Measurements from ENCODE around the gene DBET. TPM values are rescaled to one million over a fixed set of nuclear protein-coding genes. Genes with fewer than 3 reads are reported as not detected.
"Not testable (repeated sequence)": the region's sequence is repeated elsewhere in the genome, so short reads cannot be mapped to it uniquely, and the experiment has no call there.

Gene DBET
- total and polyA plus RNA-seq, 2 of the 13 experiments (the other 11 are each of a cell fraction or from before 2014, with no cell fraction given): not detected

GRCh38 chr4:190019023-190019858, 45.1 kb upstream of the DBET start:
- Histone ChIP-seq H3K4me3 (replicated peaks in 1 of 3; ENCODE audit: insufficient read depth in 1 of 3, low read depth in 2 of 3, low read length in 3 of 3) (no peak overlapping the region), H3K4me1 (ENCODE audit: insufficient read depth, low read length) (no peaks in the 10 kb centered on the region), H3K36me3 (replicated peaks in 1 of 2; ENCODE audit: control insufficient read depth in 1 of 2, insufficient read depth in 2 of 2, low read length in 2 of 2) (no peaks in the 10 kb centered on the region), H3K27me3 (ENCODE audit: control insufficient read depth in 1 of 2, insufficient read depth in 2 of 2, low read length in 2 of 2) (peaks cover 4 to 26% of the 10 kb centered on the region in 2 experiments; a peak in 3 of 5 replicates), H3K4me2 (ENCODE audit: low read depth, low read length) (no peak overlapping the region), H3K9me3 (ENCODE audit: low read length) (no peaks in the 10 kb centered on the region), H3K27ac (ENCODE audit: extremely low read length, insufficient read depth, low read length) (no peak overlapping the region), H3K79me2 (ENCODE audit: insufficient read depth, low read length) (no peaks in the 10 kb centered on the region), H3K9ac (ENCODE audit: insufficient read depth, low read depth, low read length) (no peak overlapping the region), H4K20me1 (ENCODE audit: insufficient read depth, low read length) (no peaks in the 10 kb centered on the region), H2AFZ (ENCODE audit: low read length) (no peak overlapping the region)
- intact Hi-C loops (cut with micrococcal nuclease; ENCODE audit: unreplicated experiment) (no loop called here), in situ Hi-C loops (cut with HindIII; ENCODE audit: extremely low pct_ligation_motif_present, low pct_unique_long_range_greater_than_20kb) (no loop called here)
- BruUV-seq (replicated peaks): no TSS peak
- TF ChIP-seq CBX2 (IDR thresholded peaks at IDR 0.05; ENCODE audit: low read depth, low read length) (no peak), CBX2 (CRISPR knock-in tag; IDR thresholded peaks at IDR 0.05; ENCODE audit: low read depth) (no peak), ZKSCAN1 (IDR thresholded peaks at IDR 0.05; ENCODE audit: low read length) (no peak)
- DNase-seq (ENCODE audit: low spot score) (no peak), FAIRE-seq (no peak), ATAC-seq (no peak)
- ChIA-PET CTCF (ENCODE audit: low intra/inter-chr PET ratio, low total read pairs) (no interaction called here), POLR2A (no interaction called here)
- WGBS (ENCODE audit: low lambda C conversion rate): 60% methylated on average over 37 of the region's 57 CpGs

DNA sequence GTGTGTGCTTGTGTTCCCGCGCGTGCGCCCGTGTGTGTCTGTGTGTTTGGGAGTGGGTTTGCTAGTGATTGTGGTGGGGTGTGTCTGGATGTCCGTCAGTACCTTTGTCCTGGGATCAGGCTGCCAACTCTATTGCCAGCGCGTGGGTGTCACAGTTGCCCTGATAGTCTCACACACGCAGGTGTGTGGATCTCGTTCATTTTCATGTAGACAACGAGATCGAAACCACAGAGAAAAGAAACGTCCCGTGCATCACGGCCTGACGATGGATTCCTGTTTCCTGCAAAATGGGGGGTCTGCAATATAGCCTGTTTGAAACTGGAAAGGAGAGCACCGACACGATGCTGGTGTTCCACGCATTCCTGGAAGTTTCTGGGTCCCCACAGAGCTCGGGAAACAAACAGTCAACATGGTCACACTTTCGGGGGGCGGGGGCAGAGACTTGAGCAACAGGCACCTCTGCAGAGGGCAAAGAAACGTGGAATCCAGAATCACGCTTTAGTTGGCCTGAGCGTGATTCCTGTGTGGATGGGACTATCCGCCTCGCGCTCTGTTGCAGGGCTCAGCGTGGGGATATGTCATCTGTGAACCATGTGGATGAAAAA, 44.3 kb upstream of the DBET start:
- H3K27ac ChIP-seq (ENCODE audit: extremely low read length, insufficient read depth, low read length); H3K4me2 ChIP-seq (ENCODE audit: low read depth, low read length); H3K4me1 ChIP-seq (ENCODE audit: insufficient read depth, low read length); H3K36me3 ChIP-seq (replicated peaks in 1 of 2; ENCODE audit: control insufficient read depth in 1 of 2, insufficient read depth in 2 of 2, low read length in 2 of 2); DNase-seq (ENCODE audit: low spot score); CTCF ChIA-PET (ENCODE audit: low intra/inter-chr PET ratio, low total read pairs); in situ Hi-C loops (cut with HindIII; ENCODE audit: extremely low pct_ligation_motif_present, low pct_unique_long_range_greater_than_20kb); H3K9ac ChIP-seq (ENCODE audit: insufficient read depth, low read depth, low read length); H3K9me3 ChIP-seq (ENCODE audit: low read length); BruUV-seq (replicated peaks); intact Hi-C loops (cut with micrococcal nuclease; ENCODE audit: unreplicated experiment); ATAC-seq; H2AFZ ChIP-seq (ENCODE audit: low read length); POLR2A ChIA-PET; H4K20me1 ChIP-seq (ENCODE audit: insufficient read depth, low read length); H3K79me2 ChIP-seq (ENCODE audit: insufficient read depth, low read length); H3K4me3 ChIP-seq (replicated peaks in 1 of 3; ENCODE audit: insufficient read depth in 1 of 3, low read depth in 2 of 3, low read length in 3 of 3): not testable (repeated sequence)
- FAIRE-seq: peak; percentile 53
- peaks cover 4 to 26% of the 10 kb centered on the region in 2 experiments; a peak in 3 of 5 replicates for H3K27me3 ChIP-seq (ENCODE audit: control insufficient read depth in 1 of 2, insufficient read depth in 2 of 2, low read length in 2 of 2)
- WGBS (ENCODE audit: low lambda C conversion rate): 48% methylated on average over 17 of the region's 29 CpGs

All from HepG2 (cell line).